Keratinocyte (primary cell): ENCODE measurements around the gene ZBTB20. TPM values are rescaled to one million over a fixed set of nuclear protein-coding genes. Genes with fewer than 3 reads are reported as not detected.

ENCODE experiments used
- DNase-seq: peaks from one replicate; pipeline ENCODE4 v3.0.0-alpha.2; 2011; ENCODE audit warnings: low read depth, missing footprints, low spot score
- FAIRE-seq: peaks from 2 replicates; lab custom pipeline; 2011; peaks lifted over from hg19 to GRCh38; lab: Jason Lieb, UNC
- H2AFZ ChIP-seq: 2 replicates; pipeline ENCODE4 v1.6.0; 2012; ENCODE audit warnings: low read length, control low read depth, inconsistent platforms; ENCODE audit not compliant: control insufficient read depth
- H3K27ac ChIP-seq: 2 replicates; pipeline ENCODE4 v1.5.1; 2011; ENCODE audit warnings: low read length; ENCODE audit not compliant: control insufficient read depth, insufficient read depth
- H3K27me3 ChIP-seq: 3 replicates; pipeline ENCODE4 v1.6.0; 2011; ENCODE audit warnings: low read length; ENCODE audit not compliant: control insufficient read depth, insufficient read depth; ENCODE audit errors: extremely low read depth
- H3K36me3 ChIP-seq, 2 experiments: 2 replicates in 1 of 2; 3 replicates in 1 of 2; pipeline ENCODE4 v1.5.1; 2011; ENCODE audit warnings: low read length in 2 of 2, mild to moderate bottlenecking in 1 of 2; ENCODE audit not compliant: control insufficient read depth in 2 of 2, insufficient read depth in 2 of 2; ENCODE audit errors: extremely low read depth in 1 of 2
- H3K4me1 ChIP-seq: 3 replicates; pipeline ENCODE4 v1.5.1; 2011; ENCODE audit warnings: low read length; ENCODE audit not compliant: control insufficient read depth, insufficient read depth; ENCODE audit errors: extremely low read depth
- H3K4me2 ChIP-seq: 3 replicates; pipeline ENCODE4 v1.6.0; 2011; ENCODE audit warnings: low read depth, low read length; ENCODE audit not compliant: control insufficient read depth, insufficient read depth; ENCODE audit errors: extremely low read depth
- H3K4me3 ChIP-seq, 3 experiments: fragments of 200-600 bp in 1 of 3; sonication (generic) in 1 of 3; 2 replicates in 2 of 3; 3 replicates in 1 of 3; pipeline ENCODE4 v1.5.1; 2011 to 2016; ENCODE audit warnings: low read length in 3 of 3, mild to moderate bottlenecking in 3 of 3, control low read depth in 2 of 3, inconsistent platforms in 1 of 3, low read depth in 1 of 3, mixed read lengths in 1 of 3, mixed run types in 1 of 3, moderate library complexity in 1 of 3; ENCODE audit not compliant: control insufficient read depth in 2 of 3, insufficient read depth in 2 of 3; ENCODE audit errors: extremely low read depth in 1 of 3
- H3K79me2 ChIP-seq: 2 replicates; pipeline ENCODE4 v1.6.0; 2012; ENCODE audit warnings: low read length; ENCODE audit not compliant: control insufficient read depth, insufficient read depth
- H3K9ac ChIP-seq: 3 replicates; pipeline ENCODE4 v1.6.0; 2011; ENCODE audit warnings: low read length; ENCODE audit not compliant: control insufficient read depth, insufficient read depth; ENCODE audit errors: extremely low read depth
- H3K9me1 ChIP-seq: 3 replicates; pipeline ENCODE4 v1.6.0; 2011; ENCODE audit warnings: low read length; ENCODE audit not compliant: control insufficient read depth, insufficient read depth; ENCODE audit errors: extremely low read depth
- H3K9me3 ChIP-seq: 2 replicates; pipeline ENCODE4 v1.5.1; 2012; ENCODE audit warnings: low read depth, low read length; ENCODE audit not compliant: control insufficient read depth
- H4K20me1 ChIP-seq: 3 replicates; pipeline ENCODE4 v1.6.0; 2011; ENCODE audit warnings: low read length; ENCODE audit not compliant: control insufficient read depth, insufficient read depth; ENCODE audit errors: extremely low read depth
- CTCF ChIP-seq, 3 experiments: IDR thresholded peaks in 1 of 3; conservative IDR thresholded peaks in 1 of 3; optimal IDR thresholded peaks in 1 of 3; 2 replicates in 2 of 3; 3 replicates in 1 of 3; pipeline versions ENCODE3 to v1.5.1; 2011; ENCODE audit warnings: low read length in 3 of 3, mild to moderate bottlenecking in 3 of 3, moderate library complexity in 2 of 3, control low read depth in 1 of 3, inconsistent platforms in 1 of 3; ENCODE audit not compliant: insufficient read depth in 2 of 3; ENCODE audit errors: extremely low read depth in 1 of 3
- dilution Hi-C: fragments of 300-500 bp; cut with MboI; formaldehyde crosslinking; loops from one replicate; pipeline ENCODE4 v1.7.0; 2020; ENCODE audit warnings: low sequenced_read_pairs; ENCODE audit not compliant: extremely low pct_ligation_motif_present
- polyA plus RNA-seq, 5 experiments: library from polyadenylated mRNA; depleted of rRNA in 3 of 5; stranded (reverse) in 3 of 5; stranded (forward) in 1 of 5; unstranded in 1 of 5; fragments of >200 nt; gene quantifications; 1 replicate in 1 of 5; 2 replicates in 3 of 5; 3 replicates in 1 of 5; pipeline versions ENCODE4 v1.2.1 to v1.2.3, GENCODE V29; 2011 to 2012; ENCODE audit warnings: missing spikeins in 2 of 5, low read depth in 1 of 5, low replicate concordance in 1 of 5

ZBTB20 gene
- polyA plus RNA-seq, 1 donor (not counting 4 experiments of a cell fraction or from before 2014, with no cell fraction given) = 0.52 TPM

GRCh38 chr3:114350690-114351089 is 796.4 kb downstream of the ZBTB20 start:
- no peak for FAIRE-seq
- dilution Hi-C loops = no loop called here

GRCh38 chr3:114350271-114350670 is 796.8 kb downstream of the ZBTB20 start:
- Histone ChIP-seq H3K27ac (no peak overlapping the region), H3K9me3 (no peaks in the 10 kb centered on the region), H3K4me1 (no peaks in the 10 kb centered on the region), H3K4me2 (no peak overlapping the region), H3K36me3 (no peaks in the 10 kb centered on the region), H2AFZ (no peak overlapping the region), H4K20me1 (no peaks in the 10 kb centered on the region), H3K4me3 (no peak overlapping the region), H3K79me2 (no peaks in the 10 kb centered on the region), H3K9me1 (no peaks in the 10 kb centered on the region), H3K9ac (no peak overlapping the region), H3K27me3 (no peaks in the 10 kb centered on the region)
- no peak for FAIRE-seq
- no peak for TF ChIP-seq CTCF (optimal IDR thresholded peaks at IDR 0.05 in 1 of 3, IDR thresholded peaks at IDR 0.05 in 1 of 3, conservative IDR thresholded peaks at IDR 0.05 in 1 of 3; ENCODE audit: extremely low read depth in 1 of 3, insufficient read depth in 2 of 3, low read length in 3 of 3)
- dilution Hi-C loops = no loop called here
- no peak for DNase-seq

More at GRCh38 chr3:114350690-114351089, 796.4 kb downstream of the ZBTB20 start:
- no peaks in the 10 kb centered on the region for H4K20me1 ChIP-seq
- DNase-seq = no peak
- no peak overlapping the region for H3K27ac ChIP-seq
- no peak for TF ChIP-seq CTCF (optimal IDR thresholded peaks at IDR 0.05 in 1 of 3, IDR thresholded peaks at IDR 0.05 in 1 of 3, conservative IDR thresholded peaks at IDR 0.05 in 1 of 3; ENCODE audit: extremely low read depth in 1 of 3, insufficient read depth in 2 of 3, low read length in 3 of 3)
- no peaks in the 10 kb centered on the region for H3K4me1 ChIP-seq
- no peak overlapping the region for H3K4me2 ChIP-seq
- no peak overlapping the region for H3K4me3 ChIP-seq
- no peaks in the 10 kb centered on the region for H3K79me2 ChIP-seq
- H2AFZ ChIP-seq = no peak overlapping the region
- H3K36me3 ChIP-seq = no peaks in the 10 kb centered on the region
- H3K9me1 ChIP-seq = no peaks in the 10 kb centered on the region
- H3K9ac ChIP-seq = no peak overlapping the region
- H3K9me3 ChIP-seq = no peaks in the 10 kb centered on the region
- H3K27me3 ChIP-seq = no peaks in the 10 kb centered on the region
